Left lung (tissue), 10 donors: ENCODE data around the gene RRAGC. TPM values are rescaled to one million over a fixed set of nuclear protein-coding genes. Genes with fewer than 3 reads are reported as not detected.

ENCODE experiments used
- ATAC-seq: fragments of 200-7000 bp; cut with Tn5 transposase; one replicate; pipeline ENCODE4 v1.9.1; 2020; ENCODE audit warnings: moderate library complexity
- DNase-seq, 4 donors: peaks; one replicate each; pipeline ENCODE4 v3.0.0-alpha.2; 2013 to 2020
- H3K27ac ChIP-seq, 2 donors: fragments of 200-600 bp; sonication (generic) in 1 of 2; one replicate each; pipeline versions ENCODE4 v1.5.0 to v1.8.0; 2020 to 2021
- H3K27me3 ChIP-seq, 2 donors: fragments of 200-600 bp; sonication (generic) in 1 of 2; one replicate each; pipeline versions ENCODE4 v1.5.0 to v1.8.0; 2020 to 2021
- H3K36me3 ChIP-seq, 2 donors: fragments of 200-600 bp; sonication (generic) in 1 of 2; one replicate each; pipeline versions ENCODE4 v1.5.0 to v1.8.0; 2020 to 2021
- H3K4me1 ChIP-seq, 2 donors: fragments of 200-600 bp; one replicate each; pipeline ENCODE4 v1.8.0; 2021
- H3K4me3 ChIP-seq, 2 donors: fragments of 200-600 bp; sonication (generic) in 1 of 2; one replicate each; pipeline versions ENCODE4 v1.5.0 to v1.8.0; 2020 to 2021; ENCODE audit warnings: mild to moderate bottlenecking in 1 of 2
- H3K9me3 ChIP-seq, 2 donors: fragments of 200-600 bp; sonication (generic) in 1 of 2; one replicate each; pipeline versions ENCODE4 v1.5.0 to v1.8.0; 2020 to 2021
- CTCF ChIP-seq, 2 donors: fragments of 200-600 bp; sonication (generic) in 1 of 2; IDR thresholded peaks; one replicate each; pipeline versions ENCODE4 v1.5.0 to v1.8.0; 2021; ENCODE audit warnings: antibody characterized with exemption in 2 of 2
- intact Hi-C, 2 donors: fragments of 100-400 bp; cut with DNase I; formaldehyde crosslinking; loops; one replicate each; pipeline versions ENCODE4 v1.11.2 to v1.14.2; 2022
- polyA plus RNA-seq, 6 donors: library from polyadenylated mRNA; unstranded; fragments of 120-200 nt; gene quantifications; one replicate each; pipeline ENCODE4 v1.2.1, GENCODE V29; 2013; ENCODE audit not compliant: insufficient read length in 6 of 6
- total RNA-seq, 2 donors: library from RNA; stranded (reverse); fragmentation: NEBNext Ultra II Directional; extraction: Animal tissue kit (Norgen Biotek cat#: 25700); gene quantifications; one replicate each; pipeline ENCODE4 v1.2.1, GENCODE V29; 2021
- donor health status: DM: no; HTN: yes; CAD: no.
- donor health status: DM: no; HTN: no; CAD: no.

RRAGC gene
- total and polyA plus RNA-seq, 8 donors, result 24.8 to 40.0 (median 30.9) TPM

- Histone ChIP-seq H3K9me3 (no peaks in the 10 kb centered on the region), H3K27me3 (peaks cover 0 to 9% of the 10 kb centered on the region in 2 donors), H3K4me3 (no peak overlapping the region), H3K27ac (peak overlapping the region in 1 of 2 donors; percentile 60), H3K4me1 (peaks cover 0 to 14% of the 10 kb centered on the region in 2 donors), H3K36me3 (peaks cover 0 to 17% of the 10 kb centered on the region in 2 donors)
- intact Hi-C loops, result no loop called here
- DNase-seq (no peak), ATAC-seq (no peak)
- no peak for TF ChIP-seq CTCF (IDR thresholded peaks at IDR 0.05)
Observed at GRCh38 chr1:38834221-38834782, 25.3 kb downstream of the RRAGC start.

GRCh38 chr1:38833146-38833545 is 26.4 kb downstream of the RRAGC start:
- Histone ChIP-seq H3K9me3 (no peaks in the 10 kb centered on the region), H3K4me1 (peaks cover 0 to 14% of the 10 kb centered on the region in 2 donors), H3K27me3 (peaks cover 0 to 12% of the 10 kb centered on the region in 2 donors), H3K4me3 (no peak overlapping the region), H3K36me3 (peaks cover 0 to 5% of the 10 kb centered on the region in 2 donors), H3K27ac (no peak overlapping the region)
- TF ChIP-seq CTCF (IDR thresholded peaks at IDR 0.05), result no peak
- DNase-seq (no peak), ATAC-seq (no peak)
- intact Hi-C loops, result no loop called here

GRCh38 chr1:38832370-38832734 is 27.2 kb downstream of the RRAGC start:
- no peak for TF ChIP-seq CTCF (IDR thresholded peaks at IDR 0.05)
- H3K27ac ChIP-seq, result no peak overlapping the region
- no peaks in the 10 kb centered on the region for H3K9me3 ChIP-seq
- H3K4me1 ChIP-seq, result peaks cover 0 to 14% of the 10 kb centered on the region in 2 donors
- ATAC-seq, result no peak
- intact Hi-C loops, result no loop called here
- H3K4me3 ChIP-seq, result no peak overlapping the region
- H3K36me3 ChIP-seq, result no peaks in the 10 kb centered on the region
- H3K27me3 ChIP-seq, result peaks cover 0 to 12% of the 10 kb centered on the region in 2 donors
- DNase-seq, result no peak

- ATAC-seq (no peak), DNase-seq (no peak)
- Histone ChIP-seq H3K4me3 (no peak overlapping the region), H3K36me3 (no peaks in the 10 kb centered on the region), H3K9me3 (no peaks in the 10 kb centered on the region), H3K4me1 (peaks cover 0 to 14% of the 10 kb centered on the region in 2 donors), H3K27ac (no peak overlapping the region), H3K27me3 (peaks cover 0 to 12% of the 10 kb centered on the region in 2 donors)
- intact Hi-C loops, result no loop called here
- no peak for TF ChIP-seq CTCF (IDR thresholded peaks at IDR 0.05)
Observed at GRCh38 chr1:38831731-38832369, 27.7 kb downstream of the RRAGC start.

GRCh38 chr1:38829368-38829767 is 30.2 kb downstream of the RRAGC start:
- H3K36me3 ChIP-seq, result no peaks in the 10 kb centered on the region
- H3K4me1 ChIP-seq, result peaks cover 0 to 4% of the 10 kb centered on the region in 2 donors
- H3K4me3 ChIP-seq, result no peak overlapping the region
- H3K27me3 ChIP-seq, result peaks cover 0 to 12% of the 10 kb centered on the region in 2 donors
- H3K9me3 ChIP-seq, result no peaks in the 10 kb centered on the region
- ATAC-seq (no peak), DNase-seq (no peak)
- no peak overlapping the region for H3K27ac ChIP-seq
- intact Hi-C loops, result no loop called here
- no peak for TF ChIP-seq CTCF (IDR thresholded peaks at IDR 0.05)
